ENCODE data around the gene KCNA10.

The KCNA10 gene

GRCh38 chr1:110519125-110519810, at the start of gene KCNA10:
TSS of gene KCNA10 (minus strand) at chr1:110519175. CDS start at chr1:110518787, 388 bp downstream.
- TF ChIP-seq CTCF (IDR thresholded peaks at IDR 0.05; ENCODE audit: control insufficient read depth, insufficient read depth, low read depth, low read length, missing control alignments) = no peak
- H3K4me3 ChIP-seq (ENCODE audit: control insufficient read depth, low read depth, low read length) = no peak within 1 kb of the TSS
- no peak for DNase-seq (ENCODE audit: low read depth)

GRCh38 chr1:110566836-110567235, 47.9 kb upstream of the KCNA10 start:
- TF ChIP-seq CTCF (IDR thresholded peaks at IDR 0.05; ENCODE audit: control insufficient read depth, insufficient read depth, low read depth, low read length, missing control alignments) = no peak
- DNase-seq (ENCODE audit: low read depth) = no peak
- no peak overlapping the region for H3K4me3 ChIP-seq (ENCODE audit: control insufficient read depth, low read depth, low read length)

- DNase-seq (ENCODE audit: low read depth) = no peak
- H3K4me3 ChIP-seq (ENCODE audit: control insufficient read depth, low read depth, low read length) = no peak overlapping the region
- TF ChIP-seq CTCF (IDR thresholded peaks at IDR 0.05; ENCODE audit: control insufficient read depth, insufficient read depth, low read depth, low read length, missing control alignments) = no peak
Measured at GRCh38 chr1:110565565-110565964, 46.6 kb upstream of the KCNA10 start.

GRCh38 chr1:110563089-110563488, 44.1 kb upstream of the KCNA10 start:
- no peak for DNase-seq (ENCODE audit: low read depth)
- H3K4me3 ChIP-seq (ENCODE audit: control insufficient read depth, low read depth, low read length) = no peak overlapping the region
- no peak for TF ChIP-seq CTCF (IDR thresholded peaks at IDR 0.05; ENCODE audit: control insufficient read depth, insufficient read depth, low read depth, low read length, missing control alignments)

GRCh38 chr1:110561596-110561995, 42.6 kb upstream of the KCNA10 start:
- no peak for DNase-seq (ENCODE audit: low read depth)
- H3K4me3 ChIP-seq (ENCODE audit: control insufficient read depth, low read depth, low read length) = no peak overlapping the region
- TF ChIP-seq CTCF (IDR thresholded peaks at IDR 0.05; ENCODE audit: control insufficient read depth, insufficient read depth, low read depth, low read length, missing control alignments) = no peak

- no peak overlapping the region for H3K4me3 ChIP-seq (ENCODE audit: control insufficient read depth, low read depth, low read length)
- no peak for TF ChIP-seq CTCF (IDR thresholded peaks at IDR 0.05; ENCODE audit: control insufficient read depth, insufficient read depth, low read depth, low read length, missing control alignments)
- no peak for DNase-seq (ENCODE audit: low read depth)
Measured at GRCh38 chr1:110559157-110559556, 40.2 kb upstream of the KCNA10 start.

Measured in AG09309 (cell line).